HEK293 (cell line): ENCODE measurements around the gene CHRNA7.

Experiments
- CTCF ChIA-PET: fragments of 350-600 bp; formaldehyde crosslinking; extraction: SDS; loops from one replicate; lab custom pipeline; 2021; ENCODE audit warnings: antibody characterized with exemption; lab: Yijun Ruan, JAX
- POLR2A ChIA-PET: fragments of 300-600 bp; formaldehyde crosslinking; extraction: SDS; loops from one replicate; lab custom pipeline; 2020; ENCODE audit warnings: antibody characterized with exemption, inconsistent platforms; lab: Yijun Ruan, JAX
- H3K27ac ChIP-seq: fragments of 200-500 bp; sonication (Bioruptor generic); 2 replicates; pipeline ENCODE4 v1.5.1; 2014; ENCODE audit warnings: low read depth, low read length, control low read depth, inconsistent platforms; ENCODE audit errors: extremely low read depth
- H3K36me3 ChIP-seq, 2 experiments: fragments of 200-500 bp in 1 of 2; sonication (Bioruptor generic) in 1 of 2; 1 replicate in 1 of 2; 2 replicates in 1 of 2; pipeline ENCODE4 v1.5.1; 2014 to 2017; ENCODE audit warnings: inconsistent platforms in 2 of 2, low read length in 2 of 2; ENCODE audit not compliant: control insufficient read depth in 2 of 2, insufficient read depth in 1 of 2
- H3K4me1 ChIP-seq: fragments of 200-500 bp; sonication (Bioruptor generic); 2 replicates; pipeline ENCODE4 v1.5.1; 2014; ENCODE audit warnings: mild to moderate bottlenecking, low read length, inconsistent platforms; ENCODE audit not compliant: control insufficient read depth, insufficient read depth
- H3K4me3 ChIP-seq: 2 replicates; pipeline ENCODE4 v1.5.1; 2011; ENCODE audit warnings: low read depth, mild to moderate bottlenecking, control low read depth, low read length, moderate library complexity
- H3K9me3 ChIP-seq: fragments of 200-500 bp; sonication (Bioruptor generic); 2 replicates; pipeline ENCODE4 v1.5.1; 2014; ENCODE audit warnings: low read depth, low read length, inconsistent platforms; ENCODE audit not compliant: control insufficient read depth, insufficient read depth
- FEZF1 ChIP-seq: fragments of 450-650 bp; formaldehyde crosslinking; IDR thresholded peaks from 2 replicates; pipeline ENCODE4 v1.5.1; 2016; ENCODE audit warnings: missing biosample characterization, missing genetic modification characterization
- HOXC10 ChIP-seq: sonication (generic); formaldehyde crosslinking; IDR thresholded peaks from 2 replicates; pipeline ENCODE4 v1.8.1; 2023; ENCODE audit warnings: mild to moderate bottlenecking, missing genetic modification reagents
- KLF1 ChIP-seq: fragments of 450-650 bp; formaldehyde crosslinking; IDR thresholded peaks from 2 replicates; pipeline ENCODE4 v1.5.1; 2016; ENCODE audit warnings: missing biosample characterization, missing genetic modification characterization
- MEIS1 ChIP-seq: sonication (generic); formaldehyde crosslinking; IDR thresholded peaks from 2 replicates; pipeline ENCODE4 v1.8.1; 2022; ENCODE audit warnings: missing genetic modification reagents, mild to moderate bottlenecking, borderline replicate concordance
- SETDB1 ChIP-seq: IDR thresholded peaks from one replicate; pipeline ENCODE4 v1.6.1; 2017; ENCODE audit warnings: mild to moderate bottlenecking, low read length, moderate library complexity, mixed read lengths; ENCODE audit not compliant: insufficient read length
- ZBTB1 ChIP-seq: fragments of 450-650 bp; formaldehyde crosslinking; IDR thresholded peaks from 2 replicates; pipeline ENCODE4 v1.5.1; 2016; ENCODE audit warnings: missing biosample characterization, missing genetic modification characterization
- ZBTB20 ChIP-seq: fragments of 450-650 bp; formaldehyde crosslinking; IDR thresholded peaks from 2 replicates; pipeline ENCODE4 v1.5.1; 2016; ENCODE audit warnings: missing biosample characterization, missing genetic modification characterization
- ZFP37 ChIP-seq: fragments of 450-650 bp; formaldehyde crosslinking; IDR thresholded peaks from 2 replicates; pipeline ENCODE4 v1.5.1; 2016; ENCODE audit warnings: missing biosample characterization, missing genetic modification characterization
- ZNF10 ChIP-seq: fragments of 450-650 bp; formaldehyde crosslinking; IDR thresholded peaks from 2 replicates; pipeline ENCODE4 v1.5.1; 2017; ENCODE audit warnings: missing biosample characterization, missing genetic modification characterization
- ZNF214 ChIP-seq: fragments of 450-650 bp; formaldehyde crosslinking; IDR thresholded peaks from 2 replicates; pipeline ENCODE4 v1.5.1; 2017; ENCODE audit warnings: missing biosample characterization, mild to moderate bottlenecking, missing genetic modification characterization, borderline replicate concordance
- ZNF223 ChIP-seq: fragments of 450-650 bp; formaldehyde crosslinking; IDR thresholded peaks from 2 replicates; pipeline ENCODE4 v1.5.1; 2016; ENCODE audit warnings: missing biosample characterization, missing genetic modification characterization
- ZNF311 ChIP-seq: fragments of 450-650 bp; formaldehyde crosslinking; IDR thresholded peaks from 2 replicates; pipeline ENCODE4 v1.5.1; 2017; ENCODE audit warnings: missing biosample characterization, missing genetic modification characterization, borderline replicate concordance
- ZNF426 ChIP-seq: fragments of 450-650 bp; formaldehyde crosslinking; IDR thresholded peaks from 2 replicates; pipeline ENCODE4 v1.5.1; 2017; ENCODE audit warnings: missing biosample characterization, missing genetic modification characterization, mild to moderate bottlenecking, inconsistent platforms, moderate library complexity
- ZNF549 ChIP-seq: fragments of 450-650 bp; IDR thresholded peaks from 2 replicates; pipeline ENCODE4 v1.5.1; 2018; ENCODE audit warnings: missing biosample characterization, missing genetic modification characterization, mild to moderate bottlenecking, inconsistent platforms, moderate library complexity
- ZNF624 ChIP-seq: fragments of 450-650 bp; formaldehyde crosslinking; IDR thresholded peaks from 2 replicates; pipeline ENCODE4 v1.5.1; 2017; ENCODE audit warnings: missing biosample characterization, missing genetic modification characterization
- ZNF626 ChIP-seq: fragments of 450-650 bp; sonication (Bioruptor Pico); formaldehyde crosslinking; IDR thresholded peaks from 2 replicates; pipeline ENCODE4 v1.5.1; 2018; ENCODE audit warnings: missing biosample characterization, missing genetic modification characterization, inconsistent platforms
- ZNF664 ChIP-seq: fragments of 450-650 bp; formaldehyde crosslinking; IDR thresholded peaks from 2 replicates; pipeline ENCODE4 v1.5.1; 2016; ENCODE audit warnings: missing biosample characterization, missing genetic modification characterization
- ZNF670 ChIP-seq: fragments of 450-650 bp; formaldehyde crosslinking; IDR thresholded peaks from 2 replicates; pipeline ENCODE4 v1.5.1; 2016; ENCODE audit warnings: missing biosample characterization, missing genetic modification characterization, low read depth
- TF ChIP-seq, protein P1 (sequence below): fragments of 450-650 bp; formaldehyde crosslinking; IDR thresholded peaks from 2 replicates; pipeline ENCODE4 v1.5.1; 2017; ENCODE audit warnings: missing biosample characterization, missing genetic modification characterization
- TF ChIP-seq, protein P2 (sequence below): fragments of 450-650 bp; formaldehyde crosslinking; IDR thresholded peaks from 2 replicates; pipeline ENCODE4 v1.5.1; 2016; ENCODE audit warnings: missing biosample characterization, missing genetic modification characterization, low read depth
- TF ChIP-seq, protein P3 (sequence below): fragments of 450-650 bp; formaldehyde crosslinking; IDR thresholded peaks from 2 replicates; pipeline ENCODE4 v1.5.1; 2016; ENCODE audit warnings: missing biosample characterization, missing genetic modification characterization
- TF ChIP-seq, protein P4 (sequence below): fragments of 450-650 bp; formaldehyde crosslinking; IDR thresholded peaks from 2 replicates; pipeline ENCODE4 v1.5.1; 2016; ENCODE audit warnings: missing biosample characterization, missing genetic modification characterization

CHRNA7 gene

DNA sequence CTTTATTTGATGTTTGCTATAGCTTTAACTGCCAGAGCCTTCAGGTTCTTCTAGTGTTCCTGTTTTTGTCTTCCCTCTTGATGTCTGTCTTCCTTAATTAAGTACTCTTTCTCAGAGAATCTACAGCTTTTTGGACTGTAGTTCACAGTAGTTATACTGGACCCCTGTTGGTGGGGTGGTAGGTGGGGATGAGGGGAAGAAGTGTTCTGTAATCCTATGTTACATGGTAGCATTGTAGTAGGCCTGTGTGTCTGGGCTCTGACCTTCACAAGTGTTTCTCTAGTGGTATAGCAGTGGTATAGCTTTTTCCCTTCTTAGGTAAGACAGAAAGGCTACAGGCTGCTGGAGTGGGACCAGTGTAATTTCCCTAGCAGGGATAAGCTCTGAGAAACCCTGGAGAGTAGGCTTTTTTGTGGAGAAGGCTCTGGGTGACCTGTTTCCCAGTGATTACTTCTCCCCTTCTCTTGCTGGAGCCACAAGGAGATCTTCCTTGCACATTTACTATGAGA lies 59.6 kb downstream of the CHRNA7 start:
- POLR2A ChIA-PET = no interaction called here
- H3K36me3 ChIP-seq = no peaks in the 10 kb centered on the region
- CTCF ChIA-PET = no interaction called here
- TF ChIP-seq ZFP37 = no peak
- TF ChIP-seq ZNF670 = no peak
- TF ChIP-seq ZNF626 (tag by site-specific recombination) = no peak
- H3K4me3 ChIP-seq = no peak overlapping the region
- no peak overlapping the region for H3K27ac ChIP-seq
- no peaks in the 10 kb centered on the region for H3K9me3 ChIP-seq
- H3K4me1 ChIP-seq = no peaks in the 10 kb centered on the region

DNA sequence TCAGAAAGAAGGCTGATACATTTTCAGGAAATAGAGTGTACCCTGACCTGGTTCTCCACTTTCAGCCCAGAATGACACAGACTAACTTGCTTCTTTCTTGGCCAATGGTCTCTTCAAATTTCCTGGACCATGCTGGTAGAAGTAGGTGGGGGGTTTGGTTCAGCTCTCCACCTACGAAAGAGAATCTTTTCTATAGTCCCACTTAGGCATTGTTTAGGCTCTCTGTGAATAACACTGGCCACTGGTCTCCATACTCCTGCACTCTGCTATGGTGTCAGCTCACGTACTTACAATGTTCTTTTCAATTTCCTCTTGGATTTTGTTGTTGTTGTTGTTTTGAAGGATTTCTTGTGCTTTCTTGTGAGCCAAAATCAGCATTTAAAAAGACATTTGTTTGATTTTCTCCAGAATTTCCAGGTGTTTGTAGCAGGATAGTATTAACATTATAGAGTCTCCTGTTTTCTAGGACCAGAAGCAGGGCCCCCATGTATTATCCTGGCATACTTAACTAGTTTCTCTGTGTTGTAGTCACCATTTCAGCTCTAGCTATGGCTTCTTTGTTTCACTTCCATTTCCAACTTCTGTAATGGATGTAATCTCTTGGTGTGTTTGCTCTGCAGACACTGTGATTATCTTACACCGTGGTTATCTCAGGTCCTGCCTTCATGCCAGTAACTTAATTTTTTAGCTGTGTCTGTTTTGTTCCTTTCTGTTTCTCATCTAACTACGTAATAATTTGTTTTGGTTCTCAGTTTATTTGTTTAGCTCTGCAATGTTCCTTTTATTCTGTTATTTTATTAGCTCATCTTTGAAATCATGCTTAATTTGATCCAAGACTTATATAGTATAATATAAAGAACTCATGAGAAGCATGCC lies 61.4 kb downstream of the CHRNA7 start:
- no peak for TF ChIP-seq MEIS1 (CRISPR knock-in tag)
- TF ChIP-seq, protein P1, sequence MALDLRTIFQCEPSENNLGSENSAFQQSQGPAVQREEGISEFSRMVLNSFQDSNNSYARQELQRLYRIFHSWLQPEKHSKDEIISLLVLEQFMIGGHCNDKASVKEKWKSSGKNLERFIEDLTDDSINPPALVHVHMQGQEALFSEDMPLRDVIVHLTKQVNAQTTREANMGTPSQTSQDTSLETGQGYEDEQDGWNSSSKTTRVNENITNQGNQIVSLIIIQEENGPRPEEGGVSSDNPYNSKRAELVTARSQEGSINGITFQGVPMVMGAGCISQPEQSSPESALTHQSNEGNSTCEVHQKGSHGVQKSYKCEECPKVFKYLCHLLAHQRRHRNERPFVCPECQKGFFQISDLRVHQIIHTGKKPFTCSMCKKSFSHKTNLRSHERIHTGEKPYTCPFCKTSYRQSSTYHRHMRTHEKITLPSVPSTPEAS (tag by site-specific recombination) = no peak
- TF ChIP-seq, protein P2, sequence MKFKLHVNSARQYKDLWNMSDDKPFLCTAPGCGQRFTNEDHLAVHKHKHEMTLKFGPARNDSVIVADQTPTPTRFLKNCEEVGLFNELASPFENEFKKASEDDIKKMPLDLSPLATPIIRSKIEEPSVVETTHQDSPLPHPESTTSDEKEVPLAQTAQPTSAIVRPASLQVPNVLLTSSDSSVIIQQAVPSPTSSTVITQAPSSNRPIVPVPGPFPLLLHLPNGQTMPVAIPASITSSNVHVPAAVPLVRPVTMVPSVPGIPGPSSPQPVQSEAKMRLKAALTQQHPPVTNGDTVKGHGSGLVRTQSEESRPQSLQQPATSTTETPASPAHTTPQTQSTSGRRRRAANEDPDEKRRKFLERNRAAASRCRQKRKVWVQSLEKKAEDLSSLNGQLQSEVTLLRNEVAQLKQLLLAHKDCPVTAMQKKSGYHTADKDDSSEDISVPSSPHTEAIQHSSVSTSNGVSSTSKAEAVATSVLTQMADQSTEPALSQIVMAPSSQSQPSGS (tag by site-specific recombination) = no peak
- H3K9me3 ChIP-seq = no peaks in the 10 kb centered on the region
- POLR2A ChIA-PET = no interaction called here
- no peaks in the 10 kb centered on the region for H3K4me1 ChIP-seq
- no peak overlapping the region for H3K4me3 ChIP-seq
- no peaks in the 10 kb centered on the region for H3K36me3 ChIP-seq
- no peak overlapping the region for H3K27ac ChIP-seq
- CTCF ChIA-PET = no interaction called here

DNA sequence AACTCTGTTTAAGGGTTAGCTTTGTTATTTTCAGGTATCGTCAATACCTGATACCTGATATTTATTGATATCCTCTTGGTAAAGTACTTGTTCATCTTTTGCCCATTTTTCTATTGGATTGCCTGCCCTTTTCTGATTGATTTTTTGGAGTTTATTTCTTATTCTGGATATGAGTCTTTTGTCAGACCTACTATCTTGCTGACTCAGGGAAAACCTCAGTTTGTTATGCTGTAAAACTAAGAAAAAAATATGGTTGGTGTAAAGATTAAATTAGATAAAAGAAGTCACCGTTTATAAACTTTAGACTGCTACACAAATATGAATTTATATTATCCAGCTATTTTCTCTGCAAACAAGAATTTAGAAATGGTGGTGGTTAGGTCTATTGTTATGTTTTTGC lies 65.9 kb downstream of the CHRNA7 start:
- H3K27ac ChIP-seq = no peak overlapping the region
- CTCF ChIA-PET = no interaction called here

DNA sequence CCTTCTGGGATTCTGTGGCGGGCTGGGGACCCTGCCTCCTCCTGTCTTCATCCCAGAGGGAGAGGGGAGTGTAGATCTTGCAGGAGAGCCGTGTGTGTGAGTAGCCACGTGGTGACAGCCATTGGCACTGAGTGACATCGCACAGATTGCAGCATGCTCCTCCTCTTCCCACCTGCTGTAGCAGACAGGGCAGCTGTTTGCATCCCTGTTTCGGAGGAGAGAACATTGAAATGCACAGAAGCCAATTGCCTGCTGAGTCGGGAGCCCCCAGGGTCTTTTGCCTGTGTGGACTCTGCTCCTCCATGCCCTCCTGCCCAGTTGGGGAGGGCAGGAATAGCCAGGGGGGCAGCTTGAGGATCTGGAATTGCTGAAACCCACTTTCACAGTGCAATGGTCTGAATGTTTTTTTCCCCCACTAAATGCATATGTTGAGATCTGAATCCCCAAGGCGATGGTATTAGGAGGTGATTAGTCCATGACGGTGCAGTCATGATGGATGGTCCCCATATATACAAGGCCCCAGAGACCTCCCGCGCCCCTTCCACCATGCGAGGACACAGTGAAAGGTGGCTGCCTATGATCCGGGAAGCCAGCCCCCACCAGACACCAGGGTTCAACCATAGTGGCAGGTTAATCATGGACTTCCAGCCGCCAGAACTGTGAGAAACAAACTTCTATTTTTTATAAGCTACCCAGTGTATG lies 66.8 kb downstream of the CHRNA7 start:
- H3K36me3 ChIP-seq = no peaks in the 10 kb centered on the region
- ChIA-PET CTCF (no interaction called here), POLR2A (no interaction called here)
- H3K27ac ChIP-seq = no peak overlapping the region
- H3K4me3 ChIP-seq = no peak overlapping the region
- no peaks in the 10 kb centered on the region for H3K9me3 ChIP-seq
- no peak for TF ChIP-seq ZBTB1 (tag by site-specific recombination)
- no peak for TF ChIP-seq HOXC10
- TF ChIP-seq ZNF10 (tag by site-specific recombination) = no peak
- TF ChIP-seq FEZF1 (tag by site-specific recombination) = no peak
- no peak for TF ChIP-seq ZNF626 (tag by site-specific recombination)
- TF ChIP-seq ZNF549 (tag by site-specific recombination) = no peak
- TF ChIP-seq SETDB1 = no peak
- TF ChIP-seq ZNF214 (tag by site-specific recombination) = no peak
- TF ChIP-seq, protein P3, sequence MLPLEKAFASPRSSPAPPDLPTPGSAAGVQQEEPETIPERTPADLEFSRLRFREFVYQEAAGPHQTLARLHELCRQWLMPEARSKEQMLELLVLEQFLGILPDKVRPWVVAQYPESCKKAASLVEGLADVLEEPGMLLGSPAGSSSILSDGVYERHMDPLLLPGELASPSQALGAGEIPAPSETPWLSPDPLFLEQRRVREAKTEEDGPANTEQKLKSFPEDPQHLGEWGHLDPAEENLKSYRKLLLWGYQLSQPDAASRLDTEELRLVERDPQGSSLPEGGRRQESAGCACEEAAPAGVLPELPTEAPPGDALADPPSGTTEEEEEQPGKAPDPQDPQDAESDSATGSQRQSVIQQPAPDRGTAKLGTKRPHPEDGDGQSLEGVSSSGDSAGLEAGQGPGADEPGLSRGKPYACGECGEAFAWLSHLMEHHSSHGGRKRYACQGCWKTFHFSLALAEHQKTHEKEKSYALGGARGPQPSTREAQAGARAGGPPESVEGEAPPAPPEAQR (tag by site-specific recombination) = no peak
- no peak for TF ChIP-seq ZNF311
- TF ChIP-seq, protein P4, sequence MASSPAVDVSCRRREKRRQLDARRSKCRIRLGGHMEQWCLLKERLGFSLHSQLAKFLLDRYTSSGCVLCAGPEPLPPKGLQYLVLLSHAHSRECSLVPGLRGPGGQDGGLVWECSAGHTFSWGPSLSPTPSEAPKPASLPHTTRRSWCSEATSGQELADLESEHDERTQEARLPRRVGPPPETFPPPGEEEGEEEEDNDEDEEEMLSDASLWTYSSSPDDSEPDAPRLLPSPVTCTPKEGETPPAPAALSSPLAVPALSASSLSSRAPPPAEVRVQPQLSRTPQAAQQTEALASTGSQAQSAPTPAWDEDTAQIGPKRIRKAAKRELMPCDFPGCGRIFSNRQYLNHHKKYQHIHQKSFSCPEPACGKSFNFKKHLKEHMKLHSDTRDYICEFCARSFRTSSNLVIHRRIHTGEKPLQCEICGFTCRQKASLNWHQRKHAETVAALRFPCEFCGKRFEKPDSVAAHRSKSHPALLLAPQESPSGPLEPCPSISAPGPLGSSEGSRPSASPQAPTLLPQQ (tag by site-specific recombination) = no peak
- TF ChIP-seq ZNF426 (tag by site-specific recombination) = no peak
- TF ChIP-seq ZNF624 (tag by site-specific recombination) = no peak
- TF ChIP-seq ZBTB20 (tag by site-specific recombination) = no peak
- no peak for TF ChIP-seq ZNF223 (tag by site-specific recombination)
- no peak for TF ChIP-seq KLF1
- H3K4me1 ChIP-seq = no peaks in the 10 kb centered on the region

More for the DNA sequence above, 65.9 kb downstream of the CHRNA7 start:
- H3K9me3 ChIP-seq = no peaks in the 10 kb centered on the region
- TF ChIP-seq ZNF664 (tag by site-specific recombination) = no peak
- POLR2A ChIA-PET = no interaction called here
- H3K4me3 ChIP-seq = no peak overlapping the region
- no peaks in the 10 kb centered on the region for H3K36me3 ChIP-seq
- no peaks in the 10 kb centered on the region for H3K4me1 ChIP-seq
